ENCODE data around the gene GATA2. TPM values are rescaled to one million over a fixed set of nuclear protein-coding genes. Genes with fewer than 3 reads are reported as not detected.

The GATA2 gene
- total and polyA plus RNA-seq, 2 of the 13 experiments (the other 11 are each of a cell fraction or from before 2014, with no cell fraction given) = 3.5 to 6.2 TPM

GRCh38 chr3:128497305-128498126 lies 4.5 kb upstream of the GATA2 start:
- intact Hi-C loops (cut with micrococcal nuclease; ENCODE audit: unreplicated experiment) (loop anchor here (1.0 kb wide), 1 partner anchor 326 kb away; no protein-coding TSS in a partner anchor), in situ Hi-C loops (cut with HindIII; ENCODE audit: extremely low pct_ligation_motif_present, low pct_unique_long_range_greater_than_20kb) (no loop called here)
- ChIA-PET POLR2A (no interaction called here), CTCF (ENCODE audit: low intra/inter-chr PET ratio, low total read pairs) (interaction anchor here (0.7 to 1.9 kb wide), 4 partner anchors 71 to 402 kb away, joined by 3 to 10 read pairs (median 6); no protein-coding TSS in a partner anchor)
- no peaks in the 10 kb centered on the region for H3K9me3 ChIP-seq (ENCODE audit: low read length)
- H3K4me1 ChIP-seq (ENCODE audit: insufficient read depth, low read length) = peaks cover 14% of the 10 kb centered on the region
- DNase-seq (ENCODE audit: low spot score) (no peak), ATAC-seq (peak; percentile 42), FAIRE-seq (no peak)
- WGBS (ENCODE audit: low lambda C conversion rate) = 90% methylated on average over 52 of the region's 77 CpGs
- H3K4me2 ChIP-seq (ENCODE audit: low read depth, low read length) = no peak overlapping the region
- peaks cover 6% of the 10 kb centered on the region; the same call in 1 of the 2 replicates for H4K20me1 ChIP-seq (ENCODE audit: insufficient read depth, low read length)
- no peak overlapping the region for H3K27ac ChIP-seq (ENCODE audit: extremely low read length, insufficient read depth, low read length)
- 0 out of 5 replicates have a peak, but pooled peaks cover 0 to 1% of the 10 kb centered on the region in 2 experiments for H3K36me3 ChIP-seq (replicated peaks in 1 of 2; ENCODE audit: control insufficient read depth in 1 of 2, insufficient read depth in 2 of 2, low read length in 2 of 2)
- no peak overlapping the region for H3K4me3 ChIP-seq (replicated peaks in 1 of 3; ENCODE audit: insufficient read depth in 1 of 3, low read depth in 2 of 3, low read length in 3 of 3)
- no TSS peak for BruUV-seq (replicated peaks)
- no peak overlapping the region for H2AFZ ChIP-seq (ENCODE audit: low read length)
- H3K27me3 ChIP-seq (ENCODE audit: control insufficient read depth in 1 of 2, insufficient read depth in 2 of 2, low read length in 2 of 2) = no peaks in the 10 kb centered on the region
- H3K79me2 ChIP-seq (ENCODE audit: insufficient read depth, low read length) = no peaks in the 10 kb centered on the region
- H3K9ac ChIP-seq (ENCODE audit: insufficient read depth, low read depth, low read length) = no peak overlapping the region
- TF ChIP-seq RAD21 (CRISPR knock-in tag; IDR thresholded peaks at IDR 0.05) (peak; percentile 61; the same call in 1 of the 2 replicates), RFX3 (CRISPR knock-in tag; IDR thresholded peaks at IDR 0.05) (0 out of 2 replicates have a peak, but pooled peaks have one; percentile 12), HOXA3 (CRISPR knock-in tag; IDR thresholded peaks at IDR 0.05) (peak; percentile 34), MIXL1 (CRISPR knock-in tag; IDR thresholded peaks at IDR 0.05) (no peak), SMC3 (IDR thresholded peaks at IDR 0.05; ENCODE audit: low read length) (peak; percentile 21; the same call in 1 of the 2 replicates), STAG1 (CRISPR knock-in tag; IDR thresholded peaks at IDR 0.05) (peak; percentile 74), AGO2 (optimal IDR thresholded peaks at IDR 0.05; ENCODE audit: low read depth, low read length) (peak; percentile 49), MAX (IDR thresholded peaks at IDR 0.05) (no peak), MZF1 (CRISPR knock-in tag; IDR thresholded peaks at IDR 0.05; ENCODE audit: borderline replicate concordance) (no peak), YY1 (IDR thresholded peaks at IDR 0.05; ENCODE audit: insufficient read depth, insufficient replicate concordance, low read depth, low read length) (peak; percentile 49), CTCF (CRISPR knock-in tag; IDR thresholded peaks at IDR 0.05) (peak; percentile 71), HNRNPK (IDR thresholded peaks at IDR 0.05; ENCODE audit: low read depth, low read length, poor library complexity, severe bottlenecking) (no peak), ZBTB33 (CRISPR knock-in tag; IDR thresholded peaks at IDR 0.05) (peak; percentile 56; the same call in 1 of the 2 replicates), AKNA (CRISPR knock-in tag; IDR thresholded peaks at IDR 0.05; ENCODE audit: borderline replicate concordance) (no peak), SSRP1 (CRISPR knock-in tag; IDR thresholded peaks at IDR 0.05) (no peak)
